NCI-H2081 (cell line): ENCODE results near the gene ECSCR.
"Not testable (repeated sequence)": the region's sequence is repeated elsewhere in the genome, so short reads cannot be mapped to it uniquely, and the experiment has no call there.

Experiments used
- DNase-seq, 2 experiments: peaks; one replicate each; lab custom pipeline; 2025; lab: John Stamatoyannopoulos, UW

The ECSCR gene, protein sequence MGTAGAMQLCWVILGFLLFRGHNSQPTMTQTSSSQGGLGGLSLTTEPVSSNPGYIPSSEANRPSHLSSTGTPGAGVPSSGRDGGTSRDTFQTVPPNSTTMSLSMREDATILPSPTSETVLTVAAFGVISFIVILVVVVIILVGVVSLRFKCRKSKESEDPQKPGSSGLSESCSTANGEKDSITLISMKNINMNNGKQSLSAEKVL

DNA sequence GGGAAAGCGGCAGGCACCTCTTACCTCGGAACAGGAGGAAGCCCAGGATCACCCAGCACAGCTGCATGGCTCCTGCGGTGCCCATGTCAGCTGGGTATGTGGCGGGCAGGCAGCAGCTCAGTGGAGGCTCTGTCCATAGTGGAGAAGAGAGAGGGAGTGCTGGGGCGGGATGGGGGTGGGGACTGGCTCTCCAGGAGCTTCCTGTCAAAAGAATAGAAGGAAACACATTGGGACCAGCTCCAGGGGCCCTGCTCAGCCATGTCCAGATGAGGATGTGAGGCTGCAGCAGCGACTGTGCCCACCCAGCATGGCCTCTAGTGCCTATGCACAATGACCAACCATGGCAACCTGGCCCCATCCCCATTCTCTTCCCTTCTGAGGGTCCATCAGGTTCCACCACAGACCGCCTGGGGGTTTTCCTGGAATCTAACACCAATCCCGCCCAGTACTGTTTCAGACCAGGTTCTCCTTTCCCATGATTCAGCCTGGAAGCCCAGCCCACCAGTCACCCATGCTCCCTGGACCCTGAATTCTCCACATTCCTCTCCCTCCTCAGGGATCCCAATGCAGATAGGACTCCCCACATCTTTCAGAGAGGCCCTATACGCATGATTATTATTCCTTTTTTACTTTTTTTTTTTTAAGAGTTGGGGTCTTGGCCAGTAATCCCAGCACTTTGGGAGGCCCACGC lies at the start of gene ECSCR:
Gene ECSCR (minus strand): TSS at position 158 of the 691 bp plus-strand sequence. CDS start 73 bp downstream, at position 85.
- DNase-seq, result no peak

DNA sequence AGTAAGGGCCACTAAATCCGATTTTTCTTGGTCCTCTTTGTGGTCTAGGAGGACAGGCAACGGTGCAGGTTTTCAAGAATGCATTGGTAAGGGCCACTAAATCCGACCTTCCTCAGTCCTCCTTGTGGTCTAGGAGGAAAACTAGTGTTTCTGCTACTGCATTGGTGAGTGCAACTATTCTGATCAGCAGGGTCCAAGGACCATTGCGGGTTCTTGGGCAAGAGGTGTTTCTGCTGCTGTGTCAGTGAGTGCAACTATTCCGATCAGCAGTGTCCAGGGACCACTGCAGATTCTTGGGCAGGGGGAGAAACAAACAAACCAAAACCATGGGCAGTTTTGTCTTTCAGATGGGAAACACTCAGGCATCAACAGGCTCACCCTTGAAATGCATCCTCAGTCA lies 42.2 kb upstream of the ECSCR start:
- DNase-seq, result not testable (repeated sequence)

DNA sequence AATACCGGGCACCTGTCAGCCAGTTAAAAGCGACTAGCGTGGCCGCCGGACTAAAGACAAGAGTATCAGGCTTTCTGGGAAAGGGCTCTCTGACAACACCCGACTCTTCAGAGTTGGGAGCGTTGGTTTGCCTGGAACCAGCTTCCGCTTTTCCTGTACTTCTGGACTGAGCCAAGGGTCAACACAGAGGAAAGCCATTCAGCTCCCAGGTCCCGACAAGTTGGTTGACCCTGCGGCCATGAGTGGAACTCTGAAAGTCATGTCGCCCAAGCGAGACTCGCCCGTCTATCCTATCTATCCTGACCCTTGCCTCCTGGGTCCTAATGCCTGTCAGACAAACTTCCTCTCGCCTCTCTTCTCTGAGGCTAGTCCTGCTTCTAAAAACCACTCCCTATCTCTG lies 41.3 kb upstream of the ECSCR start:
- DNase-seq, result not testable (repeated sequence)

DNA sequence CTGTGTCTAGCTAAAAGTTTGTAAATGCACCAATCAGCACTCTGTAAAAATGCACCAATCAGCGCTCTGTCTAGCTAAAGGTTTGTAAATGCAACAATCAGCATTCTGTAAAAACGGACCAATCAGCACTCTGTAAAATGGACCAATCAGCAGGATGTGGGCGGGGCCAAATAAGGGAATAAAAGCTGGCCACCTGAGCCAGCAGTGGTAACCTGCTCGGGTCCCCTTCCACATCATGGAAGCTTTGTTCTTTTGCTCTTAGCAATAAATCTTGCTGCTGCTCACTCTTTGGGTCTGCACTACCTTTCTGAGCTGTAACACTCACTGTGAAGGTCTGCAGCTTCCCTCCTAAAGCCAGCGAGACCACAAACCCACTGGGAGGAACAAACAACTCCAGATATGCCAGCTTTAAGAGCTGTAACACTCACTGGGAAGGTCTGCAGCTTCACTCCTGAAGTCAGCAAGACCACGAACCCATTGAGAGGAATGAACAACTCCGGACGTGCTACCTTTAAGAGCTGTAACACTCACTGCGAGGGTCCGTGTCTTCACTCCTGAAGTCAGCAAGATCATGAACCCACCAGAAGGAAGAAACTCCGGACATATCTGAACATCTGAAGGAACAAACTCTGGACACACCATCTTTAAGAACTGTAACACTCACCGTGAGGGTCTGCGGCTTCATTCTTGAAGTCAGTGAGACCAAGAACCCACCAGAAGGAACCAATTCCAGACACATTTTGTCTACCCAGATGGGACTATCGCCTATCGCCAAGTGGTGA lies 40.7 kb upstream of the ECSCR start:
- not testable (repeated sequence) for DNase-seq

DNA sequence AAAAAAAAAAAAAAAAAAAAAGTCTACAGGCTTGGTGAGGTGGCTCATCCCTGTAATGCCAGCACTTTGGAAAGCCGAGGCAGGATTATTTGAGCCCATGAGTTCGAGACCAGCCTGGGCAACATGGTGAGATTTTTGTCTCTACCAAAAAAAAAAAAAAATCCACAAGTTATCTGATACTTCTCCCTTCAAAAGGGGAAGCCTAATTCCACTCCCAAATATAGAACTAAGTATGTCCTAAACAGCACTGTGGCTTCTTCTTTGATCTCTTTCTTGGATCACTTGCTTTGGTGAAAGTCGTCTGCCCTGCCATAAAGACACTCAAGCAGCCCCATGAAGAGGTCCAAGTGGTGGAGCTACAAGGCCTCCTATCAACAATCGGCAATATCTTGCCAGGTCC lies 38.8 kb upstream of the ECSCR start:
- no peak for DNase-seq

DNA sequence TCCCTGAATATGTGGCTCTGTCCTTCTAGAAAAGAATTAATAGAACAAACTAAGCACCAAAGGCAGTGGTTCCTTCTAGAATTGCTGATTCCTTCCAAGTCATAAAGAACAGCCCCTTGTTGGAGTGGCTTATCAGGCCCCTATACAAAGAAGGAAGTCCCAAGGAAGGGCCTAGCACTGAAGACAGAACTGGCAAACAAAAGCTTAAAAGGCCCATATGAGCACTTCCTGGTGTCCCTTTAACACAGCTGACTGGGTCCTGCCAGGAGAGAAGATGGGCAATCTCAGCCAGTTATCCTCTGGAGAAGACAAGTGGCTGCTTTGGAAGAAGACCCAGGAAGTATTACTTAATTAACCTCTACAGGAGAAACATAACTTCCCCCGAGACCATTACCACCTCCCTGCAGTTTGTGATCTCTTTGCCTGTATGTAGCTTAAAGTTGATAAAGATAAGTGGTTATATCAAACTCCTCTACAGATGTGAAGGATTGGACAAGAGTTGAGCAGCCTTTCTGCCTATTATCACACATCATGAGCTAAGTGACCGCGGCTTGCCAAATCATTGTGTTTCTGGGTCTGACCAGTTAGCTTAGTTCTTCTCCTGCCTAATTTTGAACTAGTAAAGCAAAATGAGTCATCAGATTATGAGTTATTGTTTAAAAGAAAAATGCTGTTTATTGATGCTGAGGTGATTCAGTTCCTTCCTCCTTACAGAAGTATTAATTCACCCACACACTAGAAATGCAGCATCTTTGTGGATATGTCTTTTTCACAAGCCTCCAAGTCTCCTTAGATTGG lies 33.3 kb upstream of the ECSCR start:
- DNase-seq, result no peak

DNA sequence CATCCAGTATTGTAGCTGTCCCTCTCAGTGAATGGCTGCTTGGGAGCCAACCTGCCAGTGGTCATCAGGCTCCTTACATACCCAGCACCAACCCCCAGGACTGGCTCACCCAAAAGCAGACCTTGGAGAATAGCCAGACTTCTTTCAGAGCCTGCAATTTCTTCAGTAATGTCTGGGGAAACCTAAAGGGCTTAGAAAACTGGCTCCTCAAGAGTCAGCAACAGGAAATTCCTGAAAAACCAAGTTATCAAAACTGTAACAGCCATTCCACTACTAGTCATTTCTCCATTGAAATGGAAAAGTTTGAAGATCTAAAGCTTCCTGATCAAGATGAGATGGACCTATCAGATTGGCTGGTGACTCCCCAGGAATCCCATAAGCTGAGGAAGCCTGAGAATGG lies 32.3 kb upstream of the ECSCR start:
- DNase-seq, result no peak

DNA sequence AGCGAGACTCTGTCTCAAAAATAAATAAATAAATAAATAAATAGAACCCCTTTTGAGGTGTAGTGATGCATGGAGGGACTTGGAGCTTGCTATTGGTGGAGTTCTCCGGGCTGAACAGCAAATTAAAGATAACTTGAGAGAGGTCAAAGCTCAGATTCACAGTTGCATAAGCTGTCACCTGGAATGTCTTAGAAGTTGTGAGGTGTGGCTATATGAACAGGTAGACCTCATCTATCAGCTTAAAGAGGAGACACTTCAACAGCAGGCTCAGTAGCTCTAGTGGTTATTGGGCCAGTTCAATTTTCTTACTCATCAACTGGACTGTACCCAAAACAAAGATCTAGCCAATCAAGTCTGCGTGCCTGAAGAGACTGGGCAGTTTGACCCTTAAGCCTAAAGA lies 31.7 kb upstream of the ECSCR start:
- no peak for DNase-seq

DNA sequence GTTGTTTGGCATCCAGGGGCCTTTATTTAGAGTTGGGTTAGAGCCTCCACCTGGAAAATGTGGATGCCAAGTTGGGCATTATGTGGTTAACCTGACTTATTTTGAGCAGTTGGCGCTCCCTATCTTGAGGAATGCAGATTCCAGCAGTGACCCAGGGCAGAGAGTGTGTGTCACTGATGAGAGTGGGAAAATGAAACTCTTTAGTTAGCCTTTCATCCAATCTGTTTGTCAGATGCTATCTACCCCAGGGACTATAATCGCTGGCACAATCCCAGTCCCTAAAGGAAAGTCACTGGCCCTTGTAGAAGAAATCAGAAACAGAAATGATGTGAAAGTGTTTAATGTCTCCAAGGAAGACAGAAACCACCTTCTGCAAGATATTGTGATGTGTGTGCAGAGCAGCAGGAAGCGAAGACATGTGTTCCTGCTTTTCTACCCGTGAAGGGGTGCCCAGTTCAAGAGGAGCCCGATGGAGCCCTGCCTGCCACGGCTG lies 30.2 kb upstream of the ECSCR start:
- no peak for DNase-seq

DNA sequence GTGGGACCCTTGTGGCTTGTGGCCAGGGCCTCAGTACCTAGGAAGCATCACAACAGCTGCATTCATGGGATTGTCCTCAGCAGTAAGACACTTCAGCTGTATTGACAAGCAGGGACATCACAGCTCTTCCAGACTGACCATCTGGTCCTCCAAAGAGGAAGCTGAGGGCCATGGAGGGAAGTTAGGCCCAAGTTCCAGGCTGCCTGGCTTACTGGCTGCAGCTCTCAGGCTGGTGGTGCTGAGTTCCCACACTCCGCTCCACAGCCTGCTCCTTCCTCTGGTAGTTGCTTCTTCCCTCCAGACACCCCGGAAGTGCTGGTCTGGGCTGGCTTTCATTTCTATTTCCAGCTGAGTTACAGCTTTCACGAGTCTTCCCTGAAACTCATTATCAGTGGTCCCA lies 25.7 kb upstream of the ECSCR start:
- no peak for DNase-seq

DNA sequence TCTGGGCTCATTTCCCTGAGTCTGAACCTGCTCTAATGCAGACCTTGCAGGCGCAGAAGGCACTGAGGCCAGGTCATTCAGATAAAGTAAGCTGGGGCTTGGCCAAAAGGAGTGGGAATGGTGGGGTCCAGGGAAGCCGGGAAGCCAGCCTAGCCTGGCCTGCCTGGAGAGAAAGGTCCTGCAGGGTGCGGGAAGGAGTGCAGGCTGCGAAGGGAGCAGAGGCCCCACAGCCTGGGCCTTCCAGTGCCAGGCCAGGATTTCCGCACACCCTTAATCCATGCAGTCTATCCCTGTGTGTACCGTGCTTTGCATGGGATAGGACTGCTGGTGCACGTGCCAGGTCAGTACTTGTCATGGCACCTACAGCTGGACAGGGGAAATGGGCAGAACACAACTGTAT lies 23.7 kb upstream of the ECSCR start:
- DNase-seq, result no peak

DNA sequence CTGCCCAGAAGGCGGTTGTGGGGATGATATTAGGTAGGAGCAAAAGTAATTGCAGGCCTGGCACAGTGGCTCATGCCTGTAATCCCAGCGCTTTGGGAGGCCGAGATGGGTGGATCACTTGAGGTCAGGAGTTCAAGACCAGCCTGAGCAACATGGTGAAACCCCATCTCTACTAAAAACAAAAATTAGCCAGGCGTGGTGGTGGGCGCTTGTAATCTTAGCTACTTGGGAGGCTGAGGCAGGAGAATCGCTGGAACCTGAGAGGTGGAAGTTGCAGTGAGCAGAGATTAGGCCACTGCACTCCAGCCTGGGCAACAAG lies 20.3 kb upstream of the ECSCR start:
- DNase-seq, result not testable (repeated sequence)

DNA sequence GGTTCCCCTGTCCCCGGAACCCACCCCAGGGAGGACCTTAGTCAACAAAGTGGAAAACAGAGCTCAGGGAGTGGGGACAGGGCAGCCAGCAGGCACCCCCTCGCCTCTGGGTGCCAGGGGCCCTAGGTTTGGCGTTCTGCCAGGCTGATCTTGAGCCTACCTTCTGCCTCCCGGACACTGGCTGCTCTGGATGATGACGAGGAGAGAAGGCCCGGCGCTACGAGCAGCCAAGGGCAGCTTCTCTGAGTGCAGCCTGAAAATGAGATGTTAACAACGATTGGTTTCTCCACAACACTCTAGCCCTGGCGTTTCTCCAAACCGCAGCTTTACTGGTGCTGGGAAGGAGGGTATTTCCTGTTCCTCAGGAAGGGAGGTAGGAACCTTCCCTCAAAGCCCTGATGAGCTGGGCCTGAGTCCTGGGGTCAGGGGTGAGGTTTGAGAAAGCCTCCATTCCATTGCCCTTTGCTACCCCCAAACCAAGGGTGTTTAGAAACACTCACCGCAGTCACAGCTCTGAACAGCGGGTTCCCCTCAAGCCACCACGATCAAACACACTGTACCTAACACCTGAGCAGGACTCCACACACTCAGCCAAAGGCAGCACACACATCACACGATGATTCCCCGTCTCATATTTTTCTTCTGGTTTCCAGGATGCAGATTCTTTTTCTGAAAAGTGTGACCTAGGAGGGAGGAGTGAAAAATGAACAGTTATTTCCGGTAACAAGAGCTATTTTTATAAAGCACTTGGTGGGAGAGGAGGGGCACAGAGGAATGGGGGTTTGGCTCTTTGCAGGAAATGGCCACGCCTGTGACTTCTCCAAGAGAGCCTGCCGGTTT lies 19.7 kb upstream of the ECSCR start, which contains the start of gene STING1:
Gene STING1 (minus strand): TSS at position 709 of the 840 bp plus-strand sequence. CDS start 1,054 bp downstream, outside the sequence.
- DNase-seq, result peak; percentile 11 to 22

DNA sequence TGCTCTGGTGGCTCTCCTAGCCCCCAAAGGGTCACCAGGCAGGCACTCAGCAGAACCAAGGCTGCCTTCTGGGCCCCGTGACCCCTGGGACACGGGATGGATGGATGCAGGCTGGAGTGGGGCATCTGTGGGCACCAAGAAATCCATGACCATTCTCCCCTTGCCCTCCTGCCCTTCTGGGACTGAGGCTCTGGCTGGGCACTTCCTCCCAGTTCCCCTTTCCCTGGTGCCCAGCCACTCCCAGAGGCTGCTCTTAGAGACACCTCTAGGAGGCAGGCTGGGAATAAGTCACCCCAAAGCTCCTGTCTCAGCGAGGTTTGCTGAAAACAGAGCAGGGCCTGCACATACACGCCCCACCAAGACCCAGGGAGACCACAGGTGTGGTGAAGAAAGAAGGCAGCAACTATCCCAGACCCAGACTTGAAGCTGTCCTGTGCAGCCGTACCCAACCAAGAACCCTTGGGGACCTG lies 19.1 kb upstream of the ECSCR start:
- no peak for DNase-seq

DNA sequence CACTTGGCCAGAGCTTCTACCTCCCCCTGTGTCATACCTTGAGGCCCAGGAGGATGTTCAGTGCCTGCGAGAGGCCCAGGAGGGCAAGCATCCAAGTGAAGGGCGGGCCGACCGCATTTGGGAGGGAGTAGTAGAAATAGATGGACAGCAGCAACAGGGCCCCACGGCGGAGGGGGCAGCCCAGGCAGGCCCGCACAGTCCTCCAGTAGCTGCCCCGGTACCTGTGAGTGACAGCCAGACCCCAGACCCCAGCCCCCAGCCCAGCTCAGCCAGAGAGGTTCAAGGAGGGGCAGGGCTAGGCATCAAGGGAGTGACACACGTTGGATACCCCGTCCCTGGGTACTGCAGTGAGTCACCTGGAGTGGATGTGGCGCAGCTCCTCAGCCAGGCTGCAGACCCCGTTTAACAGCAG lies 18.6 kb upstream of the ECSCR start:
- DNase-seq, result no peak

DNA sequence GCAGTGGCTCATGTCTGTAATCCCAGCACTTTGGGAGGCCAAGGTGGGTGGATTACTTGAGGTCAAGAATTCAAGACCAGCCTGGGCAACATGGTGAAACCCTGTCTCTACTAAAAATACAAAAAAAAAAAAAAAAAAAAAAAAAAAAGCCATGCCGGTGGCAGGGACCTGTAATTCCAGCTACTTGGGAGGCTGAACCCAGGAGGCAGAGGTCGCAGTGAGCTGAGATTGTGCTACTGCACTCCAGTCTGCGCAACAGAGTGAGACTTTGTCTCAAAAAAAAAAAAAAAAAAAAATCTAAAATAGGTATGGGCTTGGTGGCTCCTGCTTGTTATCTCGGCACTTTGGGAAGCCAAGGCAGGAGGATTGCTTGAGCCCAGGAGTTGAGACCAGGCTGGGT lies 17.2 kb upstream of the ECSCR start:
- not testable (repeated sequence) for DNase-seq

DNA sequence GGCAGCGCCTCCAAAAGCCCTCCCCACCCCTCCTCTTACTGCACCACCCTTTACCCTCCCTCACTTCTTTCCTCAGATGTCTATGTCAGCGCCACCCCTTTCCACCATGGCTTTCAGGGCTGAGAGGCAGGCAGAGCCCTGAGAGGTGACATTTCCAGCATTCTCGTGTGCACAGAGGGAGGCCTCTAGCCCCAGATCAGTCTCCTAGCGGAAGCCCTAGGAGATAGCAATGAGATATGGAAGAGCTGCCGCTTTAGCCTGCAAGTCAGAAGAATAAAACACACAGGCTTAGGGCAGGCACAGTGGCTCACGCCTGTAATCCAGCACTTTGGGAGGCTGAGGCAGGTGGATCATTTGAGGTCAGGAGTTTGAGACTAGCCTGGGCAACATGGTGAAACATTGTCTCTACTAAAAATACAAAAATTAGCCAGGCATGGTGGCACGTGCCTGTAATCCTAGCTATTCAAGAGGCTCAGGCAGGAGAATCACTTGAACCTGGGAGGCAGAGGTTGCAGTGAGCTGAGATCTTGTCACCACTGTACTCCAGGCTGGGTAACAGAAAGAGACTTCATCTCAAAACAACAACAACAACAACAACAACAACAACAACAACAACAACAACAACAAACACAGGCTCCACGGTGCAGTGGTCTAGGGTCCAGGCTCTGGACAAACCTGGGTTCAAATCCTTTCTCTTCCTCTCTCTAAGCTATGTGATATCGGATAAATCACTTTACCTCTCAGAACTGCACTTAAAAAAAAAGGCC lies 16.3 kb upstream of the ECSCR start:
- not testable (repeated sequence) for DNase-seq

DNA sequence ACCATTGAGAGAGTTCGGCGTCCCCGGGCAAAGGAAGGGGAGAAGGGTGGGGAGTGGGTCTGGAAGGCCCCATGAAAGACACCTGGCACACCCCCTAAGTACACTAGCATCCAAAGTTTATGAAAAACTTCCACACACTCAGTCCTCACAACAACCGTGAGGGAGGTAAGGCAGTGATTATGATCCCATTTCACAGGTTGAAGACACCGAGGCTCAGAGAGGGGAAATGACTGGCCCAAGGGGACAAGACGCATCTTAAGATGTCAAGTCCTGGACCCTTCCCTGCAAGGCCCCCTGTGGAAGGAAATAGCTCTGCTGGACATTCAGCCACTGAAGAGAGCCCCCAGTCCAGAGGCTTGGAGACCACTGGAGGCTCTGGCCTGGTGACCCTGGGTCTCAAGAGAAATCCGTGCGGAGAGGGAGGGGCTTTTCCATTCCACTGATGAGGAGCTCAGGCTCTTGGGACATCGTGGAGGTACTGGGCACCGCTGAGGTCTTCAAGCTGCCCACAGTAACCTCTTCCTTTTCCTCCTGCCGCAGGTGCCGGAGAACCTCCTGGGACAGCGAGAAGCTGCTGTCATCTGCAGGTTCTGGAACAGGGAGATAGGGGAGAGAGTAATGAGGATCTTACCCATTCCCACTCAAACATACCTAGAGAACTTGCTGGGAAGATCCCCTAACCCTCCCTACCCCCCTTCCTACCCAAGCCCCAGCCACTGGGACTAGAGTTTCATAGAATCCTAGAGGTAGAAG lies 13.5 kb upstream of the ECSCR start:
- DNase-seq, result no peak
